GM12878 (cell line): ENCODE measurements around the gene CDC42SE2.

Experiments used
- EZH2 ChIP-seq: IDR thresholded peaks from 2 replicates; pipeline ENCODE4 v1.6.1; 2012; ENCODE audit warnings: low read depth, mild to moderate bottlenecking, control low read depth, inconsistent platforms, low read length, borderline replicate concordance; ENCODE audit not compliant: control insufficient read depth
- FOXM1 ChIP-seq: IDR thresholded peaks from 2 replicates; pipeline ENCODE4 v1.6.1; 2012; ENCODE audit warnings: low read depth, mild to moderate bottlenecking, inconsistent platforms, low read length, moderate library complexity
- HDAC6 ChIP-seq: fragments of 200-600 bp; sonication (generic); IDR thresholded peaks from one replicate; pipeline ENCODE4 v1.8.0; 2017; ENCODE audit warnings: antibody characterized with exemption; ENCODE audit not compliant: unreplicated experiment
- JUNB ChIP-seq: IDR thresholded peaks from 2 replicates; pipeline ENCODE4 v1.6.1; 2016; ENCODE audit warnings: antibody characterized with exemption, mild to moderate bottlenecking
- SMAD1 ChIP-seq: fragments of 450-650 bp; IDR thresholded peaks from 2 replicates; pipeline ENCODE4 v1.6.1; 2018; ENCODE audit warnings: mild to moderate bottlenecking, low read depth; ENCODE audit not compliant: partially characterized antibody
- TBL1XR1 ChIP-seq: IDR thresholded peaks from 2 replicates; pipeline ENCODE4 v1.6.1; 2012; ENCODE audit warnings: low read depth, low read length, improper control_type of control experiment
- ZSCAN29 ChIP-seq: fragments of 450-650 bp; IDR thresholded peaks from 2 replicates; pipeline ENCODE4 v1.6.1; 2017; ENCODE audit warnings: mild to moderate bottlenecking, moderate library complexity
- TF ChIP-seq, protein P1 (sequence below), 3 experiments: IDR thresholded peaks in 2 of 3; conservative IDR thresholded peaks in 1 of 3; 2 replicates each; pipeline ENCODE4 v1.5.1; 2011; ENCODE audit warnings: low read depth in 3 of 3, low read length in 3 of 3, mild to moderate bottlenecking in 3 of 3, control low read depth in 2 of 3, moderate library complexity in 2 of 3, inconsistent platforms in 1 of 3, mixed read lengths in 1 of 3; ENCODE audit not compliant: control insufficient read depth in 2 of 3, insufficient read depth in 1 of 3; ENCODE audit errors: extremely low read depth in 1 of 3

- TF ChIP-seq, protein P1, sequence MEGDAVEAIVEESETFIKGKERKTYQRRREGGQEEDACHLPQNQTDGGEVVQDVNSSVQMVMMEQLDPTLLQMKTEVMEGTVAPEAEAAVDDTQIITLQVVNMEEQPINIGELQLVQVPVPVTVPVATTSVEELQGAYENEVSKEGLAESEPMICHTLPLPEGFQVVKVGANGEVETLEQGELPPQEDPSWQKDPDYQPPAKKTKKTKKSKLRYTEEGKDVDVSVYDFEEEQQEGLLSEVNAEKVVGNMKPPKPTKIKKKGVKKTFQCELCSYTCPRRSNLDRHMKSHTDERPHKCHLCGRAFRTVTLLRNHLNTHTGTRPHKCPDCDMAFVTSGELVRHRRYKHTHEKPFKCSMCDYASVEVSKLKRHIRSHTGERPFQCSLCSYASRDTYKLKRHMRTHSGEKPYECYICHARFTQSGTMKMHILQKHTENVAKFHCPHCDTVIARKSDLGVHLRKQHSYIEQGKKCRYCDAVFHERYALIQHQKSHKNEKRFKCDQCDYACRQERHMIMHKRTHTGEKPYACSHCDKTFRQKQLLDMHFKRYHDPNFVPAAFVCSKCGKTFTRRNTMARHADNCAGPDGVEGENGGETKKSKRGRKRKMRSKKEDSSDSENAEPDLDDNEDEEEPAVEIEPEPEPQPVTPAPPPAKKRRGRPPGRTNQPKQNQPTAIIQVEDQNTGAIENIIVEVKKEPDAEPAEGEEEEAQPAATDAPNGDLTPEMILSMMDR (IDR thresholded peaks at IDR 0.05 in 2 of 3, conservative IDR thresholded peaks at IDR 0.05 in 1 of 3; ENCODE audit: control insufficient read depth in 2 of 3, extremely low read depth in 1 of 3, insufficient read depth in 1 of 3, low read depth in 3 of 3, low read length in 3 of 3): no peak
- no peak for TF ChIP-seq JUNB
- no peak for TF ChIP-seq FOXM1
- TF ChIP-seq EZH2: no peak
- no peak for TF ChIP-seq HDAC6
- no peak for TF ChIP-seq ZSCAN29
- no peak for TF ChIP-seq TBL1XR1
- TF ChIP-seq SMAD1: no peak
Observed at GRCh38 chr5:131282235-131282634, 18.4 kb downstream of the CDC42SE2 start.
